ENCODE results near the gene ABHD16B. TPM values are rescaled to one million over a fixed set of nuclear protein-coding genes. Genes with fewer than 3 reads are reported as not detected.
"Not testable (repeated sequence)": the region's sequence is repeated elsewhere in the genome, so short reads cannot be mapped to it uniquely, and the experiment has no call there.

Gene ABHD16B
- total RNA-seq, 1 experiment from 2014 or later = not detected

DNA sequence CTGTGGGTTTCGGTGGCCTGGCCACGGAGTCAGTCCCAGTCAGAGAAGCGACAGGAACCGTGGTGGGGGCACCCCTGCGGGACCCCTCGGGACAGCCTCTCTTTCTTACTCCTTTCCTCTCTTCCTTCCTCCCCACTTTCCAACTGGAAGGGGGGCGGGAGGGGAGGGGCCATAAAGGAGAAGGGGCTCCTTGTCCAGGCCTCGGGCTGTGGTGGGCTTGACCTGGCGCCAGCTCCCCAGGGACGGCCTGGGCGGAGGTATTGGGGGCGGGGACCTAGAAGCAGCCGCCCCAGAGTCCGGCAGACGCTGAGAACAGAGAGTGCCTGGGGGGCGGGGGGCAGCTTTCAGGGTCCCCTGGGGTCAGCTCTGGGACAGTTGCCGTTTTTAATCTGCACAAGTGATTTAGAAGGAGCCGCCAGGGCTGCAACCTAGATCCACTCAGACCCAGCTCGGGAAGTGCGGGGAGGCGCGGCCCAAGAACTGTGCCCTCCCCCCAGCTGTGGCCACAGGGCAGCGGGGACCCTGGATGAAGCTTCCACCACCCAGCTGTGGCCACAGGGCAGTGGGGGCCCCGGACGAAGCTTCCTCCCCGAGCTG, 6.4 kb upstream of the ABHD16B start:
- DNase-seq (ENCODE audit: low read depth) = no peak

DNA sequence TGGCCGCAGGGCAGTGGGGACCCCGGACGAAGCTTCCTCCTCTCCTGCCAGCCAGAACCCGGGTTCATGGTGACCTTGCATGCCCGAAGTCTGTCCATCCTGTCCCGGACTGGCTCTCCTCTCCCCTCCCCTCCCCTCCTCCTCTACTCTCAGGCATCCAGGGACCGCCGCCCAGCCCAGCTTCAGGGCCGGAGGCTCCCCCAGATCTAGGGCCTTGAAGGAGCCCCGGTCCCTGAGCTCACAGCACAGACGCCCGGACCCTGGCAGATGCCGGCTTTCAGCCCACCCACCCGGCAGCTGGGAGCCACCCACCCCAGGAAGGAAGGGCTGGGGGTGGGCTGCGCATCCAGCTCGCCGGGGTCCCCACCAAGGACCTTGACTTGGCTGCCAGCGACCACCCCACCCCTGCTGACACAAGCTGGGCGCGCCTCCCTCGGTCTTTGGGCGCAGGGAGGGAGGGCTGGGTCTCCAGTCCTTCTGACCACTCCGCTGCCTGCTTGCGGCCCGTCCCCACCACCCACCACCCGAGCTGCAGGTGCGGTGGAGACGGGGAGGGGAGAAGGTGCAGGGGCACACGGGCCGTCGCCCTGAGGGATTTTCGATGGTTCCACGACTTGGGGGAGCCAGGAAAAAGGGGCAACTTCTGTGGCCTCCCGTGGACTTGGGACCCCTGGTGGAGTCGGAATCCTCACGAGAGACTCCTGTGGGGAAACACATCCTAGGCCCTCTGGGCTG, 5.8 kb upstream of the ABHD16B start:
- DNase-seq (ENCODE audit: low read depth) = no peak

DNA sequence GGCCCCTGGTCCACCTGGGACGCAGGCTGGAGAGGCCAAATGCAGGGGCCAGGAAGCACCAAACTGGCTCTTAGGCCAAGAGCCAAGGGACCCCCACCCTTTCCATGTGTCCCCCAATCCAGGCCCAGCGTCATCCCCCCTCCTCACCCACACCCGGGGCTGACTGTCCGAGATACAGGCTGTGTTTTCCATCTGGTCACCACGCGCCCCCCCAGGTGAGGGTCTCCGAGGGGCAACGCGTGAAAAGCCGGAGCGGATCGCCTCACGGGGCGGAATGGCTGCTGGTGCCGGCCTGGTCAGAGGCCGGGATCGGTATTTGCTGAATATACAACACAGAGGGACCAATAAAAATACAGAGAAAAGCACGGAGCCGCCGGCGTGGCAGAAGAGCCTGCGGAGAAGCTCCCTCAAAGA, 5.2 kb upstream of the ABHD16B start:
- DNase-seq (ENCODE audit: low read depth) = no peak

DNA sequence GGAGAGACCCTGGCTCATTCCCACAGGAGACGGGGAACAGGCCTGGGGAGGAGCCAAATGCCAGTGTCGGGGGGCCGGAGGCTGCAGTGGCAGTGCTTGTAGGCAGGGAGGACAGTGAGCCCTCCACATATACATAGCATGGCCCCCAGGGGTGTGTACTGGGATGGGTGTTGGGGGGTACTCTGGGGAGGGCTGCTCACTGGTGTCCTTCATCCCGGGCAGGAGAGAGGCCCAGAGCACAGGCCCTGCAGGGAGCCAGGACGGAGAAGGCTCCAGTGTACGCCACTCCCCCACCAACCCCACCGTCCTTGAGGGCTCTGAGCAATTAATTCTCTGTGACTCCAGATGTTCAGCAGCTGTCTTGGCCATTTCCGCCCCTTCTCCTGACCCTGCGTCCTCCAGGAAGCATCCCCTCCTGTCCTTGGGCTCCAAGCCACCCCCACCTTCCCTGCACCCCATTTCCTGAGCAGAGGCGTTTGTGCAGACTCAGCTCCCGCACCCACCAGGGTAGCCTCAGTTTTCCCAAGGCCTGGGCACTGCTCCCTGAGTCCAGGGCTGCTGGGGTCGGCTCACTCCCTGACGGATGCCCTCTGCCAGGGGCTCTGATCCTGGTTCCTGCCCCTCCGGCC, 3.4 kb upstream of the ABHD16B start:
- DNase-seq (ENCODE audit: low read depth) = no peak

DNA sequence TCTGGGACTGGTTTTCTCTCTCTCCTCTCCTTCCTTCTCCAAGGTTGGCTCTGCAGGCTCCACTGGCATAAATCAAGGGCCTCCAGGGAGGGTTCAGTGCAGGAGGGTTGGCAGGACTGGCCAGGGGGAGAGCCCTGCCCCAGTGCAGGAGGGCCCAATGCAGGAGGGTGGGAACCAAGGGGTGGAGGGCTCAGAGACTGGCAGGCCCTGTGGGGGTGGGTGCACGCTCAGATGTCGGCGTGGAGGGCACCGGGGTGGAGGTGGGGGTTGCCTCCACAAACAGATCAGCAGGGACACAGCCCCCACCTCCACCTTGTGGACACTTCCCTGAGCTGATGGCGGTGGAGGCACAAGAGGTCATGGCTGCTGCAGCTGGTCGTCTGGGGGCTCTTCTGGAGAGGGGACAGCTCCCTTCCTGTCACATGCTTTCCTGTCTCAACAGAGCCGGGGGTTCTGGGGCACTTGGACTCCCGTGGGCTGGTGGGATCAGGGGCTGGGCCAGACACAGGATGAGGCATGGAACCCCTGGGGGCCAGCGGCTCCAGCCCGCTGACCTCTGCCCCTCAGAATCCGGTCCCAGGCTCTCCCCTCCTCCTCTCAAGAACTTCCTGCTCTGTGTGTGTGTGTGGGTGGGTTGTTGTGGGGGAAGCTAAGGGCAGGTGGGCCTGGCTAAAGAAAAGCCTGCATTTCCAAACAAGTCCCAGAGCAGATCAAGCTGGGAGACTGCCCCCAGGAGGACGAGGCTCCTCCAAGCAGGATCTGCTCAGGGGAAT, 2.7 kb upstream of the ABHD16B start:
- peak; percentile 56 for DNase-seq (ENCODE audit: low read depth)

DNA sequence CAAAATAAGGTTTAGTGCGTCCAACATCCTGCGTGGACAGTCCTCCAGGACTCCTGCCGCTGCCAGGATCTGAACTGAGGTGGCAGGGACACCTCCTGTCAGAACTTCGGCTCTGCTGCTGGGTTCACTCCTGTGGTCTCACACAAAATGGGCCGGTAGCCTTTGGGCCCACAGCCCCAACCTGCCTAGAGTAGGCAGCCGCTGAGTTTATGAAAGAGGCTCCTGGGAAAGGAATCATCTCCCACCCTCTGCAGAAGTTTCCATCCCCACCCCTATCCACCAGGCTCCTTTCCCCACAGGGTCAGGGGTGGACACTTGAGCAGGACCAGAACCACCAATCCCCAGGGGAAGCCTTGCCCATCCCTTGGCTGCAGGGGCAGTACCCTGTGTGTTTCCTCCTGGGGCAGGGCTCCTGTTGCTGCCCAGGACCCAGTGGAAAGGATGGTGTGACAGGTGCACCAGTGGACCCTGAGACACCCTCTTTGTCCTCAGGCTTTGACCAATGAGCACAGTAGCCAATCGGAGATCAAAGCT, 2.1 kb upstream of the ABHD16B start:
- DNase-seq (ENCODE audit: low read depth) = no peak

DNA sequence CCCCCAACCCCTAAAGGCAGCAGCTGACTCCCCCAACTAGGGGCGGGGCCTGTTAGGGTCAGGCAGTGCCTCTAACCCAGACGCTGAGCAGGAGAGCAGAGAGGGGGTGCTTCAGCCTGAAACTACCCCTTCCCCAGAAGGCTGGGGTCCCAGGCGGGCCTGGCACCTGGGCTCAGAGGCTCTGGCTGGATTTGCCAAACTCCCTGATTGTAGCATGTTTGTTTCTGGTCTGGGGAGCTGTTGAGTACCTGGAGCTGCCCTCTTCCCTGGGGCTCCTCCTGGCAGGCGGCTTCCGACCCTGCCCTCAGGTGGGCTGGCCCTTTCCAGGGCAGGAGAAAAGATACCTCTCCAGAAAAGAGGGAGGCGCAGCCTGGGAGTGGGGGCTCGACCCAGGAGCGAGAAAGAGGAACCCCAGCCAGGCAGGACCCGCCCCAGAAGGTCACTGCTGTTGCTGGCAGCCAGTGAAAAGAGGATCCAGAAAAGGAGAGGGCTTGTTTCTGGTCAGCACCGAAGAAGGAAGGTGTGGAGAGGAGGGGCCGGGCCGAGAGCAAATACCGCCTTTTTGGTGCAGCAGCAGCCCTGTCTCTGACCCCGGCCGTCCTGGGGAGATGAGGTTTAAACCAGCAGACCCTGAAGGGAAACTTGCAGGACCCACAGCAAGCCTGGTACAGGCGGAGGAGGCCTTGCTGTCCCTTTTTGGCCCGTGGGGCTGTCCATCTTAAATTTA, 810 bp upstream of the ABHD16B start:
- no peak for DNase-seq (ENCODE audit: low read depth)

DNA sequence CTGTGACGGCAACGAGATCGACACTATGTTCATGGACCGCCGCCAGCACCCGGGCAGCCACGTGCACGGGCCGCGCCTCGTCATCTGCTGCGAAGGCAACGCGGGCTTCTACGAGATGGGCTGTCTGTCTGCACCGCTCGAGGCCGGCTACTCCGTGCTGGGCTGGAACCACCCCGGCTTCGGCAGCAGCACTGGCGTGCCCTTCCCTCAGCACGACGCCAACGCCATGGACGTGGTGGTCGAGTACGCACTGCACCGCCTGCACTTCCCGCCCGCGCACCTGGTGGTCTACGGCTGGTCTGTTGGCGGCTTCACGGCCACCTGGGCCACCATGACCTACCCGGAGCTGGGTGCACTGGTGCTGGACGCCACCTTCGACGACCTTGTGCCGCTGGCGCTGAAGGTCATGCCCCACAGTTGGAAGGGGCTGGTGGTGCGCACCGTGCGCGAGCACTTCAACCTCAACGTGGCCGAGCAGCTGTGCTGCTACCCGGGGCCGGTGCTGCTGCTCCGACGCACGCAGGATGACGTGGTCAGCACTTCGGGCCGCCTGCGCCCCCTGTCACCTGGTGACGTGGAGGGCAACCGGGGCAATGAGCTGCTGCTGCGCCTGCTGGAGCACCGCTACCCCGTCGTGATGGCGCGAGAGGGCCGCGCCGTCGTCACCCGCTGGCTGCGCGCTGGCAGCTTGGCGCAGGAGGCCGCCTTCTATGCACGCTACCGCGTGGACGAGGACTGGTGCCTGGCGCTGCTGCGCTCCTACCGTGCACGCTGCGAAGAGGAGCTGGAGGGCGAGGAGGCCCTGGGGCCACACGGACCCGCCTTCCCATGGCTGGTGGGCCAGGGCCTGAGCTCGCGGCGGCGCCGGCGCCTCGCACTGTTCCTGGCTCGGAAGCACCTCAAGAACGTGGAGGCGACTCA, 943 bp downstream of the ABHD16B start:
- no peak for DNase-seq (ENCODE audit: low read depth)

DNA sequence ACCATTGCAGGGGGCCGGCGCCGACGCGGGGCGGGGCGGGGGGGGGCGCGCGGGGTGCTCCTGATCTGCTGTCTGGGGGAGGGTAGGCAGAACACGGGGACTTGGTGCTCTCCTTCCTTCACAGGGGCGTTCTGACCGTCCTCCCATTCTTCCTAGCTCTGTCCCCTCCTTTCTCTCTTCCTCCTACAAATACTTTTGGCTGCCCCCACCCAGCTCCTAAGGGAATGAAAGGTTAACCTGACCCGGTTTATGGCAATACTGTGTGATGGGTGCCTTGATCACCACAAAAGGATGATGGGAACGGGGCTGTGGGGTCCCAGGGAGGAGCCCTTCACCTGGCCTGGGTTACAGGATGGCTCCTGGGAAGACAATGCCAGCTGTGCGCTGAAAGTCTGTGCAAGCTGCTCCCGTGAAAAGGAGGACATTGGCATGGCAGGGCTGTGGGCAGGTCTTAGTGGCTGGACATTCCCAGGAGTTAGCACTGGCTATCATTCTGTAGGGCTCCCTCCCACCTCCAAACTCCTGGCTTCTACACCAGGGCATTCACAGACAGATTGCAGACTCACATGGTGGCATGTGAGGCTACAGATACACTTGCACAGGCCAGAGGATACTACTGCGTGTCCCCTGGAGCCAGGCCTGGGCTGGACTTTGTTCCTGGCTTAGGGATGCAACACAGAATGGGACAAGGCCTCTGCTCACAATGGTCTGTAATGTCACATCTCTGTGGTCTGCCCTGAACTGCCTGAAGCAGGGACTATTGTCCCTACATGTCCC, 1.9 kb downstream of the ABHD16B start:
- DNase-seq (ENCODE audit: low read depth) = no peak

DNA sequence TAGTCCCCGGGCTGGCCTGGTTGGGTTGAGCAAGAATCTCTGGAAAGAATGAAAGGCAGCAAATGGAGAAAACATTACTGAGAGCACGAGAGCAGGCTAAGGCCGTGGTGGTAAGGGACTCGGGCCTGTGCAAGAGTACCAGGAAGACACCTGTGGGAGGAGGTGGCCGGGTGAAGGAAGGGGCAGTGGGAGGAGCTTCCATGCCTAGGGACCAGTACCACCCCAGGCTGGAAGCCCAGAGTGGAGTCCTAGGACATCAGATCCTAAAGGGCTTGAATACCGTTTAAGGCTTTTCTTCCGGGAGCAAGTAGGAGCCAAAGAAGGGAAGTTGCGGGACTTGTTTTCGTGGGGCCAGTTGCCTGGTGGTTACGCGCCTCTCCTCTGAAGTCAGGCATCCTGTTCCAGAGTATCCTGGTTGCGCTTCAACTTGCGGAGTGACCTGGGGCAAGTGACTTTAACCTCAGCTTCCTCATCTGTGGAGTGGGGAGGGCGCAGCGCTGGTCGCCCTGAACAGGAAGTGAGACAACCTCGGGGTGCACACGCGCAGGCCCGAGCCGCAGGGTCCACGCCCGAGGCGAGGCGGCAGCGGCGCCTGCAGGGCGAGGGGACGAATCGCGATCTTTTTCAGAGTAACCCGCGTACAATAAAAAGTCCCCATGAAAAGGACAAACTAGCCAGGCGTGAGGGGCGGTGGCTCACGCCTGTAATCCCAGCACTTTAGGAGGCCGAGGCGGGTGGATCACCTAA, 2.7 kb downstream of the ABHD16B start:
- DNase-seq (ENCODE audit: low read depth) = peak; percentile 84

DNA sequence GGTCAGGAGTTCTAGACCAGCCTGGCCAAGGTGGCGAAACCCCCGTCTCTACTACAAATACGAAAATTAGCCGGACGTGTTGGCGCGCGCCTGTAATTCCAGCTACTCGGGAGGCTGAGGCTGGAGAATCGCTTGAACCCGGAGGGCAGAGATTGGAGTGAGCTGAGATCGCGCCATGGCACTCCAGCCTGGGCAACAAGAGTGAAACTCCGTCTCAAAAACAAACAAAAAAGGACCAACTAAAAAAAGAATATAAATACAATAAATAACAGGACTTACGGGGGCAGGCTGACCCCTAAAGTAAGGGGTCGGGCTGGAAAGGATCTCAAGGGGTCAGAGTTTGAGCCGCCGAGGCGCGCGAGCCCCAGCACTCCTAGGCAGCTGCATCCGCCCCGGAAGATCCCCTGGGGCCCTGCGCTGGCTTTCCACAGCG, 3.3 kb downstream of the ABHD16B start:
- no peak for DNase-seq (ENCODE audit: low read depth)

DNA sequence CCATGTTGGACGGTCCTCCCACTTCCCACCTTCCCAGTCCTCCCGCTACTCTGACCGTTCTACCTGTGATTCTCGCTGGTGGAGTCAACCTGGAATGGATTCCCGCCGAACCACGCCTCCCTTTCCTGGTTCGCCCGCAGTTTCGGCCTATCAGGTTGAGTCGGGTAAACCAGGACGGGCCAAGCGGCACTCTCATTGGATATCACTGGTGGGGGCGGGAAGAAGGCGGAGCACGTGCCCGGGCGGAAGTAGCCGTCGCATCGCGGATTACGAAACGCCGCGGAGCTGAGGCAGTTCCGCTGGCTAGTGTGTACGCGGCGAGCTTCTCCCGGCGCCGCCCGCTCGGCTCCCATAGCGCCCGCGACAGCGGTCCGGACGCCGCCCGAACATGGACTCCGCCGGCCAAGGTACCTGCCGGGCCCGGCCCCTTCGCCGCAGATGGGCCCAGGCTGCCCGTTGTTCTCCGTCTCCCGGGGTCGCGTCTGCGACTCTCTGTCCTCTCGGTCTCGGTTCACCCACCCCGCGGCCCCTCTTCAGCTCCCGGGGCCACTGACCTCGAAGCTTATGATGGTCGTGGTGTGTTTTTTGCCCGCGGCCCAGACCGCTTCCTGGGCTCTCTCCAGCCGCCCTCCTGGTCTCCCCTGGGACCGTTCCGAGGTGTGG, 3.8 kb downstream of the ABHD16B start, which contains the start of gene TPD52L2:
TSS of gene TPD52L2 (plus strand) at position 293 of the 663 bp plus-strand sequence. CDS start at position 389, 96 bp downstream.
- DNase-seq (ENCODE audit: low read depth) = peak; percentile 98

DNA sequence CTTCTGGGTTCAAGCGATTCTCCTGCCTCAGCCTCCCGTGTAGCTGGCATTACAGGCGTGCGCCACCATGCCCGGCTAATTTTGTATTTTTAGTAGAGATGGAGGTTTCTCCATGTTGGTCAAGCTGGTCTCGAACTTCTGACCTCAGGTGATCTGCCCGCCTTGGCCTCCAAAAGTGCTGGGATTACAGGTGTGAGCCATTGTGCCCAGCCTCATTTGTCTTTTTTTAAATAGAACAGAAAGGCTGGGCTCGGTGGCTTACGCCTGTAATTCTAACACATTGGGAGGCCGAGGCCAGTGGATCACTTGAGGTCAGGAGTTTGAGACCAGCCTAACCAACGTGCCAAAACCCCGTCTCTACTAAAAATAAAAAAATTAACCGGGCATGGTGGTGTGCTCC, 5.7 kb downstream of the ABHD16B start:
- not testable (repeated sequence) for DNase-seq (ENCODE audit: low read depth)

DNA sequence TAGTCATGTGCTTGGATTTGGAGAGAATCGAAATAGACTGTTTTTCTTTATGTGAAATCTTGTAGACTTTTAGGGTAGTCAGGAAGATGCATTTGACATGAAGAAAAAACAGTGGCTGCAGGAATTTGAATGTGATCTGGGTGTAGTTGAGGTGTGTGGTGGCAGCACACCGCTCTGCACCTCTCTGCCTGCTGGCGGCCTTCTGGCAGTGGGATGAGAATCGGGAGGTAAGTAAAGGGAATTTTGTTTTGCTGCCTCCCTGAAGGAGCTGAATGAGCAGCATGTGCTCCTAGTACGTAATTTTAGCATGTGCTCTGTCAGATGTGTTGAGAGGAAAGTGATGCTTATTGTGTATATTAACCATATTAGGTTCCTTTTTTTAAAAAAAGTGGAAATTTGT, 7.0 kb downstream of the ABHD16B start:
- no peak for DNase-seq (ENCODE audit: low read depth)

DNA sequence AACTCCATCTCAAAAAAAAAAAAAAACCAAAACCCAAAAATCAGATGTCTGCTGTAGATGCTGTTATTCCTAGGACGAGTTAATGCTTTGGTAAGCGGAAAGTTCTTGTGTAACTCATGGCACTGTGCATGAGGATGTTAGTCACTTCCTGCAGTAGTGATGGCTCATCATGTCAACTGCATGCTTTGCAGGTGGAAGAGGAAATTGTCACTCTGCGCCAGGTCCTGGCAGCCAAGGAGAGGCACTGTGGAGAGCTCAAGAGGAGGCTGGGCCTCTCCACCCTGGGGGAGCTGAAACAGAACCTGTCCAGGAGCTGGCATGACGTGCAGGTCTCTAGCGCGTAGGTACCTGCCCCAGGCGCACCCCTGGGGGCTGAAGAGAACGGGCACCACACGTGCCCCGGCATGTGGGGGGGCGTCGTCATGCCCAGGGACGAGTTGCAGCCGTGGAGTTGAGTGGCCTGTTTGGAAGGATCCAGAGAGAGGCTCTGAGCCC, 12.2 kb downstream of the ABHD16B start:
- peak; percentile 96 for DNase-seq (ENCODE audit: low read depth)

DNA sequence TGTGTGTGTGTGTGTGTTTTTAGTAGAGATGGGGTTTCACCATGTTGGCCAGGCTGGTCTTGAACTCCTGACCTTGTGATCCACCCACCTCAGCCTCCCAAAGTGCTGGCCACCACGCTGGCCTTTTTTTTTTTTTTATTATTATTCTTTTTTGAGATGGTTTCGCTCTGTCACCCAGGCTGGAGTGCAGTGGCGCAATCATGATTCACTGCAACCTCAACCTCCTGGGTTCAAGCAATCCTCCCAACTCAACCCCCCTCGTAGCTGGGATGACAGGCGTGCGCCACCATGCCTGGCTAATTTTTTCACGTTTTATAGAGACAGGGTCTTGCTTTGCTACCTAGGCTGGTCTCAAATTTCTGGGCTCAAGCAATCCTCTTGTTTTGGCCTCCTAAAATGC, 12.9 kb downstream of the ABHD16B start:
- DNase-seq (ENCODE audit: low read depth) = not testable (repeated sequence)

DNA sequence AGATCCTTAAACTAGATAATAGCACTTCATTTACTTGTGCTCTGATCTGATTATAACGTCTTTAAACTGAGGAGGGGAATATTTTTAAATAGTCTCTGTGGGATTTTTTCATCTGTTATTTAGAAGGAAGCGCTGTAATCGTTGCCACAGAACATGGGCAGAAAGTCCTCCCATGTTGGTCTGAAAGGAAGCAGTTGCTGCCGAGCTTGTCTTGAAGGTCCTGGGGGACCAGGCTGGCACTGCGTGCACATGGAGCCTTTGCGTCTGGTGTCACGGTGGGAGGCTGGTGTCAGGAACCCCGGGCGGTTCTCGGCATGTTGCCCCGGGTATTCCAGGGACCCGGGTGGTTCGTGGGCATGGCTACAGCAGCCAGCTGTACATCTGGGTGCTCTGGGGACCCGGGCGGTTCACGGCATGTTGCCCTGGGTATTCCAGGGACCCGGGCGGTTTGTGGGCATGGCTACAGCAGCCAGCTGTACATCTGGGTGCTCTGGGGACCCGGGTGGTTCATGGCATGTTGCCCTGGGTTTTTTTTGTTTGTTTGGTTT, 15.3 kb downstream of the ABHD16B start:
- DNase-seq (ENCODE audit: low read depth) = no peak
